Caco-2 (cell line): ENCODE measurements around the gene NFATC1. TPM values are rescaled to one million over a fixed set of nuclear protein-coding genes. Genes with fewer than 3 reads are reported as not detected.

ENCODE experiments used
- BruUV-seq: library from RNA; stranded (reverse); fragments of 400-500 nt; replicated peaks from 2 replicates; lab custom pipeline; 2021; lab: Mats Ljungman, UMichigan
- CTCF ChIA-PET: fragments of 300-600 bp; sonication (Branson Sonifier 250); formaldehyde crosslinking; loops from one replicate; lab custom pipeline; 2022; ENCODE audit warnings: antibody characterized with exemption; lab: Charles Lee
- POLR2A ChIA-PET: fragments of 300-600 bp; sonication (Branson Sonifier 250); formaldehyde crosslinking; loops from one replicate; lab custom pipeline; 2022; ENCODE audit warnings: antibody characterized with exemption; lab: Charles Lee
- DNase-seq, 2 experiments: peaks; one replicate each; pipeline versions ENCODE4 v3.0.0 to v3.0.0-alpha.2; 2020 to 2022
- H3K27me3 ChIP-seq: replicated peaks from 2 replicates; pipeline ENCODE4 v1.6.0; 2011; ENCODE audit warnings: low read length; ENCODE audit not compliant: control insufficient read depth, insufficient read depth
- H3K36me3 ChIP-seq: 2 replicates; pipeline ENCODE4 v1.5.1; 2011; ENCODE audit warnings: low read length; ENCODE audit not compliant: control insufficient read depth, insufficient read depth
- H3K4me1 ChIP-seq: fragments of 250-450 bp; sonication (Bioruptor Pico); 2 replicates; pipeline ENCODE4 v1.5.1; 2020; ENCODE audit warnings: mild to moderate bottlenecking
- H3K4me3 ChIP-seq: 2 replicates; pipeline ENCODE4 v1.5.1; 2011; ENCODE audit warnings: low read depth, mild to moderate bottlenecking, control low read depth, low read length
- H3K9me3 ChIP-seq: fragments of 250-450 bp; sonication (Bioruptor Pico); 2 replicates; pipeline ENCODE4 v1.5.1; 2020; ENCODE audit warnings: mild to moderate bottlenecking, moderate library complexity
- H3K27ac Mint-ChIP-seq: one replicate; pipeline ENCODE4 v1.8.0; 2022; ENCODE audit warnings: mixed read lengths; ENCODE audit not compliant: unreplicated experiment
- H3K27me3 Mint-ChIP-seq: one replicate; pipeline ENCODE4 v1.8.0; 2022; ENCODE audit warnings: mixed read lengths; ENCODE audit not compliant: insufficient read depth, unreplicated experiment
- H3K36me3 Mint-ChIP-seq: one replicate; pipeline ENCODE4 v1.8.0; 2022; ENCODE audit warnings: mild to moderate bottlenecking, mixed read lengths; ENCODE audit not compliant: insufficient read depth, unreplicated experiment
- H3K4me1 Mint-ChIP-seq: one replicate; pipeline ENCODE4 v1.8.0; 2022; ENCODE audit warnings: low read depth, mixed read lengths; ENCODE audit not compliant: unreplicated experiment
- H3K4me3 Mint-ChIP-seq: one replicate; pipeline ENCODE4 v1.8.0; 2022; ENCODE audit warnings: mild to moderate bottlenecking, moderate library complexity, mixed read lengths; ENCODE audit not compliant: unreplicated experiment
- H3K9me3 Mint-ChIP-seq: one replicate; pipeline ENCODE4 v1.8.0; 2022; ENCODE audit warnings: mixed read lengths; ENCODE audit not compliant: unreplicated experiment
- intact Hi-C: fragments of 100-400 bp; cut with micrococcal nuclease; formaldehyde crosslinking; loops from one replicate; pipeline ENCODE4 v1.10.0; 2022; ENCODE audit not compliant: unreplicated experiment
- total RNA-seq: library from RNA; stranded (reverse); gene quantifications from 2 replicates; pipeline ENCODE4 v1.2.3, GENCODE V29; 2022
- TF ChIP-seq, protein P1 (sequence below), 2 experiments: fragments of 200-600 bp in 1 of 2; IDR thresholded peaks; 1 replicate in 1 of 2; 2 replicates in 1 of 2; pipeline versions ENCODE4 v1.5.1 to v1.8.0; 2011 to 2022; ENCODE audit warnings: antibody characterized with exemption in 1 of 2, control low read depth in 1 of 2, inconsistent platforms in 1 of 2, low read depth in 1 of 2, low read length in 1 of 2, mild to moderate bottlenecking in 1 of 2, moderate library complexity in 1 of 2; ENCODE audit not compliant: insufficient read depth in 1 of 2, severe bottlenecking in 1 of 2, unreplicated experiment in 1 of 2

The NFATC1 gene
- total RNA-seq, 1 experiment from 2014 or later, result 0.66 TPM

- intact Hi-C loops, result no loop called here
- BruUV-seq, result no TSS peak
- H3K27ac Mint-ChIP-seq, result no peak overlapping the region
- H3K36me3 Mint-ChIP-seq, result no peaks in the 10 kb centered on the region
- peaks cover 4% of the 10 kb centered on the region for H3K27me3 Mint-ChIP-seq
- H3K36me3 ChIP-seq, result no peaks in the 10 kb centered on the region
- POLR2A ChIA-PET, result no interaction called here
- H3K9me3 ChIP-seq, result no peaks in the 10 kb centered on the region
- DNase-seq, result no peak
- TF ChIP-seq, protein P1, sequence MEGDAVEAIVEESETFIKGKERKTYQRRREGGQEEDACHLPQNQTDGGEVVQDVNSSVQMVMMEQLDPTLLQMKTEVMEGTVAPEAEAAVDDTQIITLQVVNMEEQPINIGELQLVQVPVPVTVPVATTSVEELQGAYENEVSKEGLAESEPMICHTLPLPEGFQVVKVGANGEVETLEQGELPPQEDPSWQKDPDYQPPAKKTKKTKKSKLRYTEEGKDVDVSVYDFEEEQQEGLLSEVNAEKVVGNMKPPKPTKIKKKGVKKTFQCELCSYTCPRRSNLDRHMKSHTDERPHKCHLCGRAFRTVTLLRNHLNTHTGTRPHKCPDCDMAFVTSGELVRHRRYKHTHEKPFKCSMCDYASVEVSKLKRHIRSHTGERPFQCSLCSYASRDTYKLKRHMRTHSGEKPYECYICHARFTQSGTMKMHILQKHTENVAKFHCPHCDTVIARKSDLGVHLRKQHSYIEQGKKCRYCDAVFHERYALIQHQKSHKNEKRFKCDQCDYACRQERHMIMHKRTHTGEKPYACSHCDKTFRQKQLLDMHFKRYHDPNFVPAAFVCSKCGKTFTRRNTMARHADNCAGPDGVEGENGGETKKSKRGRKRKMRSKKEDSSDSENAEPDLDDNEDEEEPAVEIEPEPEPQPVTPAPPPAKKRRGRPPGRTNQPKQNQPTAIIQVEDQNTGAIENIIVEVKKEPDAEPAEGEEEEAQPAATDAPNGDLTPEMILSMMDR (IDR thresholded peaks at IDR 0.05; ENCODE audit: insufficient read depth in 1 of 2, low read depth in 1 of 2, low read length in 1 of 2, severe bottlenecking in 1 of 2, unreplicated experiment in 1 of 2), result no peak
- no peaks in the 10 kb centered on the region for H3K27me3 ChIP-seq
- H3K9me3 Mint-ChIP-seq, result no peaks in the 10 kb centered on the region
- H3K4me1 Mint-ChIP-seq, result peaks cover 8% of the 10 kb centered on the region
- CTCF ChIA-PET, result no interaction called here
- H3K4me3 Mint-ChIP-seq, result peak overlapping the region; percentile 25
- no peaks in the 10 kb centered on the region for H3K4me1 ChIP-seq
- H3K4me3 ChIP-seq, result no peak overlapping the region
Measured at GRCh38 chr18:79569720-79570119, 174.0 kb downstream of the NFATC1 start.

DNA sequence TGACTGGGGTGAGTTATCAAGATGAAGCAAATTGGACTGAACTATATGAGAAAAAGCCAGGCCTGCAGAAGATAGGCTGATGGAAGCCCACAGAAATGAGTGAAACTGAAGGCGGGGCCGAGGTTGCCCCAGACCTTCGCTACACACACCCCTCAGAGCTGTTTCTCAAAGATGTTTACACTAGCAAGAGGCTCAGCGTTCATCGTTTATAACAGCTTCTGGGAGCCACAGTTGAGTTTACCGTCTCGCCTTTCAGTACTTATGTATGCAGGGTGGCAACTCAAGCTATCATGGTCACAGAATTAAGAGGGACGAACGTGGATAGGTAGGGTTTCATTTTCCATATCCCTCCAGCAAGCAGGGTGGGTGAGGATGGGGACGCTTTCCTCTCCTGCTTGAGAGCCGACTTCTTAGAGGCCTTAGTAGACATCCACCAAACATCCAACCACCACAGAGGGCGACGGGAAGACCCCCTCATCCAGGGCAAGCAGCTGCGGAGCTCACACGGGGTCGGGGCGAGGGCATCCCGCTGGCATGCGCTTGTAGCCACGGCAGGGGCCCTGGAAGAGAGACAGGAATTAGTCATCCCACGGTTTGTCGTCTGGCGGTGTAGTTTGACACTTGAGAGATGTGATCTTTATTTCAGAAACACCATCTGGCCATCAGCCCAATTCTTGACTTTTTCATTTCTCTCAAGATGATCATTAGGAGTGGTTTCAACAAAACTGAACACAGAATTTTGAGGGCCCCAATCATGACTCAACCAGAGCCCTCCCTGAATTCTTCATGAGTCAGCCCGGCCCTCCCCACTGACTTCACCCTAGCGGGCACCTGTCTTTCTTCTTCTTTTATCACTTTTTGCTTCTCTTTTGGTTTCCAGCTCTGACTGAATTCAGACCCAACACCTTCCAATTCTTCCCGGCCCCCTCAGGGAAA lies 174.8 kb downstream of the NFATC1 start:
- Histone ChIP-seq H3K36me3 (no peaks in the 10 kb centered on the region), H3K4me1 (no peaks in the 10 kb centered on the region), H3K27me3 (no peaks in the 10 kb centered on the region), H3K9me3 (no peaks in the 10 kb centered on the region), H3K4me3 (no peak overlapping the region)
- DNase-seq, result no peak
- Mint-ChIP-seq H3K27ac (no peak overlapping the region), H3K4me3 (no peak overlapping the region), H3K9me3 (no peaks in the 10 kb centered on the region), H3K4me1 (peaks cover 8% of the 10 kb centered on the region), H3K36me3 (no peaks in the 10 kb centered on the region), H3K27me3 (peaks cover 4% of the 10 kb centered on the region)
- TF ChIP-seq, protein P1 (IDR thresholded peaks at IDR 0.05; ENCODE audit: insufficient read depth in 1 of 2, low read depth in 1 of 2, low read length in 1 of 2, severe bottlenecking in 1 of 2, unreplicated experiment in 1 of 2), result no peak
- CTCF ChIA-PET, result no interaction called here
- POLR2A ChIA-PET, result no interaction called here
- BruUV-seq, result no TSS peak
- intact Hi-C loops, result no loop called here

DNA sequence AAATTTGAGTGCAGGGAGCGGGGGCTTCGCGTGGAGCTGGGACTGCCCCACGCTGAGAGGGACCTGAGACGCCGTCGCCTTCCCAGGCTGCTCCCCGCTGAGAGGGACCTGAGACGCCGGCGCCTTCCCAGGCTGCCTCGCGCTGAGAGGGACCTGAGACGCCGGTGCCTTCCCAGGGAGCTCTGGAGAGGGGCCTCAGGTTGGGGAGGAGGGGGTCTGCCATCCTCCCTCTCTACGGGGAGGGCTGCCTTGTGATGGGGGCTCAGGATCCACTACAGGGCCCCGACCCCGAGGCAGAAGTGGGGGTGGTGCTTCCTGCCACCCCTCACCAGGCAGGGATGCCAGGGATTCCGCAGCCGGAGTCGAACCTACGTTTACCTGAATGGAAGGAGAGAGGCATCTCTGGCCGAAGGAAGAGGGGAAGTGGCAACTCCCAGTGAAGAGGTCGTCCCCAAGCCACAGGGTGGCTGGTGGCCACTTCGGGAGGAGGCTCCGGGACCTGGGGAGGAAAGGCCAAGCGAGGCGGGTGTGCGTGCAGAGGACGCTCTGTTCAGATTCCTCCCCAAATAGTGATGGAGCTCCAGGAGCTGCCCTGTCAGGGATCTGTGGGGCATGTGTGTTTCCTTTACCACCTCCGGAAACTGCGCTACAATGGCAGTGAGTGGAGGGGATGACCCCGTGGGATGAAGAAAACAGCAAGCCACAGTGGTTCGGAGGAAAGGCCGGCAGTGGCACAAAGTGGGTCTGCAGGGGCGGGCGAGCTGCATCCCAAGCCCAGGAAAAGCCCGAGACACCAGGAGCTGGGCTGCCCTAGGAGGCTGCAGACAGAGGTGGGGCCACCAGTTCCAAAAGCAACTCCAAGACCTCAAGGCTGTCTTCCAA lies 175.7 kb downstream of the NFATC1 start:
- Histone ChIP-seq H3K27me3 (no peaks in the 10 kb centered on the region), H3K4me1 (no peaks in the 10 kb centered on the region), H3K4me3 (no peak overlapping the region), H3K36me3 (no peaks in the 10 kb centered on the region), H3K9me3 (no peaks in the 10 kb centered on the region)
- no TSS peak for BruUV-seq
- peaks cover 8% of the 10 kb centered on the region for H3K4me1 Mint-ChIP-seq
- H3K27ac Mint-ChIP-seq, result no peak overlapping the region
- H3K27me3 Mint-ChIP-seq, result peaks cover 4% of the 10 kb centered on the region
- ChIA-PET CTCF (no interaction called here), POLR2A (no interaction called here)
- intact Hi-C loops, result no loop called here
- TF ChIP-seq, protein P1 (IDR thresholded peaks at IDR 0.05; ENCODE audit: insufficient read depth in 1 of 2, low read depth in 1 of 2, low read length in 1 of 2, severe bottlenecking in 1 of 2, unreplicated experiment in 1 of 2), result no peak
- no peaks in the 10 kb centered on the region for H3K36me3 Mint-ChIP-seq
- no peak overlapping the region for H3K4me3 Mint-ChIP-seq
- no peak for DNase-seq
- H3K9me3 Mint-ChIP-seq, result no peaks in the 10 kb centered on the region
